GM21786 (cell line): ENCODE data around the gene PDE3A.
"Not testable (repeated sequence)": the region's sequence is repeated elsewhere in the genome, so short reads cannot be mapped to it uniquely, and the experiment has no call there.

Experiments
- ATAC-seq: cut with Tn5 transposase; IDR thresholded peaks from one replicate; pipeline ENCODE4 v1.9.1; 2021; ENCODE audit not compliant: unreplicated experiment

Gene PDE3A

DNA sequence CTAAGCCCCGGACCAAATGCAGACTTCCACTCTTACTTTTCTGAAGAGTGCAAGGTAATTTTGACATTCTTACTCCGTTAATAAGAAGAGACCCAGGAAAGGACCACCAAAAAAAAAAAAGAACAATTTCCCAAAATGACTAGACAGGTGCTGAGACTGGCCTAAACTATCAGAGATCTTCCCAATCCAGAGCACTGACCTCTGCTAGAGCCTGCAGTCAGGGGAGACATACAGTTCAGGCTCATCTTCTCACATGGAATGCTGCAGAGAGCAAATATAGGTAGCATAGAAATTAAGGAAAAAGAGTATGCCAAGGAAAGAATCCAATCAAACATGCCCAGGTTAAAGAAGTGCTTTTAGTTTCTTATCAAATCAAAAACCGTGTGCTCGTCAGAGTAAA, 177.9 kb downstream of the PDE3A start:
- ATAC-seq, result no peak

DNA sequence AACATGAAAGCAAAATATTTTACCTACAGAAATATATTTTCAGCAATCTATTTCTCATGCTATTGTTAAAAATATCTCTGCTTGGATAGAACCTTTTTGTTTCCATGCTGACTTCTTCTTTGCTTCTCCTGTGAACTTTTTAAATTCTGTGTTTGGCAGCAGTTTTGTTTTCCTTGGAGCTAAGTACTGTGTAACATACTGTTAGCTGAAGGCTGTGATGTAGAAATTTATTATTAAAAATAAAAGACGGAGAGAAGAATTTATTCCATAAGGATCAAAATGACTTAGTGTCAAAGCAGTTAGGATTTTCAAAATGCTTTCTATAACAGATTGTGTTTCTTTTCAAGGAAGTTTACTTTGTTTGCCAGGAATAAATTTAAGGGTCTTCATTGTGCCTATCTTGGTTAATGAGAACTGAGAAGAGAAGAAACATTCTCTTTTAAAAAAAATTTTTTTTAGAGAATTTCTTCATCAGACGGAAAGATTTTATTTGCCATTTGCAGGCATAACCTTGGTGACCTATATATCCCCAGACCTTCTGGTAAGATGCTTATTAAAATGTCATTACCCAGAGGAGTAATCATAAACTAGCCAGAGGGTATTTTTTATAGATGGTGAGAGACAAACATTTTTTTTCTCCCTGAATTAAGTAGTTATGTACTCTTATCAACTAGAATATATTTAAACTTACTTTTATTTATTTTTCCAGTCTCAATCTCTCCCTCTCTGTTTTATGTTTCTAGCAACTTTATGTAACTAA, 179.7 kb downstream of the PDE3A start:
- ATAC-seq, result no peak

DNA sequence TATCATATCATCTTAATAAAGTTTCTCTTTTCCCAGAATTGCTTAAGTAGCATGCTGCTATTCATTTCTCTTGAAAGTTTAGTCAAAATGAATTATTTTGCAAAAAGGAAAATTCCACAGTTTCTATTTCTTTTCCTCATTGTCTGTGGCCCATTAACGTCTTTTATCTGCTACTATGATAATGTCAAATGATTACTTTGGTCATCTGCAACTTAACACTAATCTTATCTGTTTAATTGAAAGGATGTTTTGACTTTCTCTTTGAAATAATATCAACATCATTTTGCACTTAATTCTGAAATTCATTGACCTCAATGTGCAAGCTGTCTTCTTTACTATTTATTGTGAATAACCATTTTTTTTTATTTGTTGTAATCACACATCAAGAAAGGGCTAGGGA, 180.3 kb downstream of the PDE3A start:
- no peak for ATAC-seq

DNA sequence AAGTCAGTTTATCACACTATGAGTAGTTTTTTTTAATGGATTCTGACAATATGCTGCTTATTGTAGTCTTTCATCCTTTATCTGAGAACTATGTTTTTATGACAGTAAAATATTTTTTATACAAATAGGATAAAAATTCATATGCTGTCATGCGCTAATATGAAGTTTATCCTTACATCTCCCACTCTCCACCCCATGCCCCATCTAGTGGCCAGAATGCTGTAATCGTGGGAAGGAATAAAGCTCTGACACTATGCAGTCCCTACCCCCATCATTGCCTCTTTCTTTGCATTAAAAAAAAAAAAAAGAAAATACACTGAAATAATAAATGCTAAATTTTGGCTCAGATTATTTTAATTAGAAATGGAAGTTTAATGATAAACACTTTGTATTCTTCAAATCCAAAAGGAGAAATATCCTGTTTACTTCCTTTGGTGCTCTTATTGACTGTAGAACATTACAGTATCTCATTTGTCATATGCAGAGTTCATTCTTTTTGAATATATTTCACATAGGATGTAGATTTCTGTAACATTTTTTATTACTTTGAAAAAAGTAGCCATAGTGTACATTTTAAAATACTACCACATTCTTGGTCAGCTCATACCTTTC, 180.9 kb downstream of the PDE3A start:
- ATAC-seq, result no peak

DNA sequence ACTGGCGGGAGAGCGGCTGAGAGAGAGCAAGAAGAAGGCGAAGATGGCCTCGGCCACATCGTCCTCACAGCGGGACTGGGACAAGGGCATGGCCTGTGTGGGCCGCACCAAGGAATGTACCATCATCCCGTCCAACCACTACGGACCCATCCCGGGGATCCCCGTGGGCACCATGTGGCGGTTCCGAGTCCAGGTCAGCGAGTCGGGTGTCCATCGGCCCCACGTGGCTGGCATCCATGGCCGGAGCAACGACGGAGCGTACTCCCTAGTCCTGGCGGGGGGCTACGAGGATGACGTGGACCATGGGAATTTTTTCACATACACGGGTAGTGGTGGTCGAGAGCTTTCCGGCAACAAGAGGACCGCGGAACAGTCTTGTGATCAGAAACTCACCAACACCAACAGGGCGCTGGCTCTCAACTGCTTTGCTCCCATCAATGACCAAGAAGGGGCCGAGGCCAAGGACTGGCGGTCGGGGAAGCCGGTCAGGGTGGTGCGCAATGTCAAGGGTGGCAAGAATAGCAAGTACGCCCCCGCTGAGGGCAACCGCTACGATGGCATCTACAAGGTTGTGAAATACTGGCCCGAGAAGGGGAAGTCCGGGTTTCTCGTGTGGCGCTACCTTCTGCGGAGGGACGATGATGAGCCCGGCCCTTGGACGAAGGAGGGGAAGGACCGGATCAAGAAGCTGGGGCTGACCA, 183.6 kb downstream of the PDE3A start:
- not testable (repeated sequence) for ATAC-seq

DNA sequence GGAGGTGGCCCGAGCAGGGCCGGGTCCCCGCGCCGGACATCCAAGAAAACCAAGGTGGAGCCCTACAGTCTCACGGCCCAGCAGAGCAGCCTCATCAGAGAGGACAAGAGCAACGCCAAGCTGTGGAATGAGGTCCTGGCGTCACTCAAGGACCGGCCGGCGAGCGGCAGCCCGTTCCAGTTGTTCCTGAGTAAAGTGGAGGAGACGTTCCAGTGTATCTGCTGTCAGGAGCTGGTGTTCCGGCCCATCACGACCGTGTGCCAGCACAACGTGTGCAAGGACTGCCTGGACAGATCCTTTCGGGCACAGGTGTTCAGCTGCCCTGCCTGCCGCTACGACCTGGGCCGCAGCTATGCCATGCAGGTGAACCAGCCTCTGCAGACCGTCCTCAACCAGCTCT, 184.2 kb downstream of the PDE3A start:
- not testable (repeated sequence) for ATAC-seq

DNA sequence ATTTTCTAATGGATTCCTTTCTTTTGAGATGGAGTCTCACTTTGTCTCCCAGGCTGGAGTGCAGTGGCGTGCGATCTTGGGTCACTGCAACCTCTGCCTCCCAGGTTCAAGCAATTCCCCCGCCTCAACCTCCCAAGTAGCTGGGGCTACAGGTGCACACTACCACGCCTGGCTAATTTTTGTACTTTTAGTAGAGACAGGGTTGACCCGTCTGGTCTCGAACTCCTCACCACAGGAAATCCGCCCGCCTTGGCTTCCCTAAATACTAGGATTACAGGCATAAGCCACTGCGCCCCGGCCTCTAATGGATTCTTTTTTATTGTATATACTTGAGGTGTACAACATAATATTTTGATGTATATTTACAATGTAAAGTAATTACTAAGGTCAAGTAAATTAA, 186.7 kb downstream of the PDE3A start:
- no peak for ATAC-seq

DNA sequence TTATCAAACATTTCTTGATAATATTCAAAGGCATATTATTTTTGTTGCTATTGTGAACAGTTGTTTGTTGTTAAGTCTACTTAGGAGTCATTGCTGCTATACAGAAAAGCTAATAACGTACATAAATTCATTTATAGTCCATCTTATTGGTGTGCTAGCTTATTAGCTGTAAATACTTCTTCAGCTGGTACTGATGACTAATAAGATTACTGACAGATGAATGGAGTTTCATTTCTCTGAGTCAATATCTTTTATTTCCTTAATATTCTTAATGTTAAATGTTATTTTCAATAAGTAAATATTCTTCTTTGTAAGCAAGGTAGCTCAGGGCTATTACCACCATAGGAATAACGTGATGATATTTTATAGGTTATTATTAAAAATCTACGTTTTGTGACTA, 187.4 kb downstream of the PDE3A start:
- no peak for ATAC-seq

DNA sequence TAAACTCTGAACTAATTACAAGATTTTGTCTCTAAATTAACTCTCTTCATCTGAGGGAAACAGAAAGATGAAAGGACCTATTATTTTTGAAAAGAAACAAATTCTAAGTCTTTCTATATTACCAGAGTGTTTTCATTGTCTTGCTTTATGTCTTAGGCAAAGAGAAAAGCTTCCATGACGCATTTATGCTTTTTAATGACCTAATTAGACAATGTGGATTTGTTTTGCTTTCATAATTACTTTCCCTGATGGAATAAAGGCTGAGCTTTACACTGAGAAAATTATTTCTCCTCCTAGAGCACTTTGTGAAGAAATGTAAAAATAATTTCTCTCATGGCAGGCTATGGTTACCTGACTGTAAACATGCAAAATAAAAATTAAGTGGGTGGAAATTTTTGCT, 188.8 kb downstream of the PDE3A start:
- ATAC-seq, result no peak

DNA sequence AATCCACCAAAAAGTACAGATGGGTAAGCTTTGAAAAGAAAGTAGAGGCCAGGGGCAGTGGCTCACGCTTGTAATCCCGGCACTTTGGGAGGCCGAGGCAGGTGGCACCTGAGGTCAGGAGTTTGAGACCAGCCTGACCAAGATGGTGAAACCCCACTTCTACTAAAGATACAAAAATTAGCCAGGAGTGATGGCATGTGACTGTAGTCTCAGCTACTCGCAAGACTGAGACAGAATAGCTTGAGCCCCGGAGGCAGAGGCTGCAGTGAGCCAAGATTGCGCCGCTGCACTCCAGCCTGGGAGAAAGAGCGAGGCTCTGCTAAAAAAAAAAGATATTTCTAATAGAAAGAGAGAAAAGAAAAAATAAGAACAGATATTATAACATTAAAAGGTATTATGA, 192.6 kb downstream of the PDE3A start:
- no peak for ATAC-seq

DNA sequence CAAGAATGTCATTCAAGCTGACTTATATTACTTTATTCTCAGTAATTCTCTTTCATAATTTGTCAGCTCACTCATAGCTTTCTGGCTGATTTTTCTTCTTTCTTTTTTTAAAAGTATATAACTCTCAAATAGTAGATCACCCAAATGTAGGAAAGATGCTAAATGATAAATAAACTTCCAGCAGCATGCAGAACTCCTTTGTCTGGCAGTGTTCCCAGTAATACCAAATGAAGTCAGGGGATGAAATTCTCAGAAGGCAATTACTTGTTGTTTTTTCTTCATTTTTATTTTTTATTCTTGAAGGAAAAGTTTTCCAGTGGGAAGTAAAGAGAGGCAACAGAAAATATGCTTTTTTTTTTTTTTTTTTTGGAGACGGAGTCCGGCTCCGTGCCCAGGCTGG, 193.5 kb downstream of the PDE3A start:
- ATAC-seq, result no peak

DNA sequence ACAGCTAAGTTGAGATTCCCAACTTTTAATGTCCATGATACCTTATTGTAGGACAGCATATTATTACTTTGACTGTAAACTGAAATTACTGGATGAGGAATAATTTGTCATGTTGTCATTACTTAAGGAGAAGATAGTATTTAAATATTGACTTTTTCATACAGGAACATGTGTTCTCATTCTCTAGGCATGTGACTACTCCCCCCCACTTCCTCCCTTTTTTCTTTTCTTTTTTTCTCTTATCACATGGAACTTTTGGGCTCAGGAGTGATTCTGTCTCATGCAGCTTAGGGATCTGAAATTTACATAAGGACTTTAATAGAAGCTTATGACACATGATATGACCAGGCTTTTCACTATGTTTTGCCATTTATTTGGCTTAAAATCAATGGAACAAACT, 199.1 kb downstream of the PDE3A start:
- no peak for ATAC-seq

DNA sequence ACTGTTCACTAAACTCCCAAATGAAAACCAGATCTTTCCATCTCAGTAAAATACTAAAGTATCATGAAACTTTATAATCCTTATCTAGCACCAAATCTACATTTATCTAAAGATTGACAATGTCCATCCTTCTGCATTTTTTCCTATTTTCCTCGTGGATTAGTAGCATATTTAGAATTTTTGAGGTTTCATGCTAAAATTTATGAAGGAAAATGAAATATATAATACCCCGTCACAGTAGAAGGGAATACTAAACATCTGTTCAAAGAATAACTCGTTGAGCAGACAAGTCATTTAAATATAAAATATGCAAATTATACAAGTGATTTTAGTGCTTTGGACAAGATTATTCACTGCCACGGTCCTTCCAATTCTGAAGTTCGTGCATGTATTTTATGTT, 204.1 kb downstream of the PDE3A start:
- no peak for ATAC-seq

DNA sequence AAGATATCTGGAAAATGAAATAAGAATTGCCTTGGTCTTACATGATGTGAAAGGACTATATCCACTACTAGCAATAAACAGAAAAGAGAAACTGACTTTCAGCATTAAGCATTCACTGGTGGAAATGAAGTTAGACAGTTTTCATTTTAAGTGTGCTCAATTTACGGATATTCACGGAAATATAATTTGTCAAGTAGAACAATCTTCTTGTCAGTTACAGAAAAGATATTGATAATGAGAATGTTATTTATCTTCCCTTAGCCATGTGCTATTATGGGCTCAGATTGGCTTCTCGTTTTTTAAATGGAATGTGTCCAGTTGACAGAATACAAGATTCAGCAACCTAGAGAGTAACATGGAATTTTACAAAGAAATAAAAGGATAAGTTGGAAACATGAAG, 208.2 kb downstream of the PDE3A start:
- ATAC-seq, result no peak

DNA sequence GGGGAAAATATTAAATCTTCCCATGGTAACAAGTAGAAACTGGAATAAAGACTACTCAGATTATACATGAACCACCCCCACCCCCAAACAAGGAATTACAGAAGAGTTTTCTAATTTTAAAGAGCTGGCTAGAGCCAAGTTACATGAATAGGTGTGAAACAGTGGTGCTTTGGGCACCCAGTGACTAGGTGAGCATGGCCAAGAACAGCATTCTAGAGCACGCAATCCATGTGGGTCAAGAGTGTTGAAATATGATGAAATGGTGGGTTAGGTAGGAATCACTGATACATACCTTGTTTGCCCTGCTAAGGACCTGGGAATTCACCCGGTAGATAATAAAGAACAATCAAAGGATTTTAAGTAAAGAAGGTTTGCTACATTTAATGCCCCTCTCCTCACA, 208.7 kb downstream of the PDE3A start:
- ATAC-seq, result no peak

DNA sequence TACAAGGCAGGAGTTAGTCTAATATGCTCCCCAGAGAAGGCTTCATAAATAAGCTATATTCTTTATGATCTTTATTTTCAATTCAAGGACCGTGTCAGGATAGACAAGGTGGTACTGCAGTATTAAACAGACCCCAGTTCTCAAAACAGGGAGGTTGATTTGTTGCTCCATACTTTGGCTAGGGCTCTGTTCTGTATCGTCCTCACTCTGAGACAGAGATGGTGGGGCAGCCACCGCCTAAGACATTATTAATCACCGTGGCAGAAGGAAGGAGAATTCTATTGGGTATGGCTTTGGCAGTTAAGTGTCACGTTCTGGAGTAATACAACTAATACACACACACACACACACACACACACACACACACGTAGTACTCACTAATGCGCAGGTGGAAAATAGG, 209.8 kb downstream of the PDE3A start:
- ATAC-seq, result no peak

DNA sequence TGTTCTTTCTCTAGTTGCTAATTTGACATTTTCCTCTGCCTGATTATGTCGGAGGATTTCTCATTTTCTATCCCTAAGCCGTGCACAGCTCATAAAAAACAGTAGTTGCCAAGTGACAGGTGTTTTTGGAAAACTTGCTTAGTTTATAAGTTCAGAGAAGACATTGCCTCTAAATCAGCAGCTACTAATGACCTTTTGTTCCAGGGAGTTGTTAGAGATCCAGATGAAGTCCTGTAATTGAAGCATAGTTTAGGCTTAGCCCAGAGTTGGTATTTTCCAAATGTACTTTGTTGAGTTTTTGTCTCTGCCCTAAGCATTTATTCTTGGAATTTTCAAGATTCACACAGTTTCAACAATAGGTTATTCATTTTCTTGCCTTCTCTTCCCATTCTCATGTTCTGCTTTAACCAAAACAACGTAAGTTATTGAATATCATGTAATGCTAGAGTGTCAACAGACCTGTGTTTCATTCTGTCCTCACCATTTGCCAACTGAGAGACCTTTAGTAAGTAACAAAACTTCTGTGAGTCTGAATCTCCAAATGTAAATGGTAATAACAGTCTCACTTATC, 216.8 kb downstream of the PDE3A start:
- no peak for ATAC-seq

DNA sequence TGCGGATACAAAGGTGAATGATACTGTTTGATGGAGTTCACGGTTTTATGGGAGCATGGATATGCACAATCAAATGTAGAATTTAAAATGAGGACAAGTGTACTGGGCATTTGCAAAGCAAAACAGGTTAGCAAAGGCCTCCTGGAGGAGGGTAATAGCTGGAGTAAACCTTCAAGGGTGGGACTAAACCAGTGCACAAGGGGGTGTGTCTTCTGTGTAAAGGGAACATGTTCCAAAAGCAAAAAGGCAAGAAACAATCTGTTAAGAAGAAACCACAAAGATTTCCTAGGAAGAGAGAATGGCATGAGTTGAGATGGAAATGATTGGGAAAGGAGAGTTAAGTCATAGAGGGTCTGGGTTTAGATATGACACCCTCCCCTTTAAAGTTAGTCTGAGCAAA, 217.6 kb downstream of the PDE3A start:
- ATAC-seq, result no peak

DNA sequence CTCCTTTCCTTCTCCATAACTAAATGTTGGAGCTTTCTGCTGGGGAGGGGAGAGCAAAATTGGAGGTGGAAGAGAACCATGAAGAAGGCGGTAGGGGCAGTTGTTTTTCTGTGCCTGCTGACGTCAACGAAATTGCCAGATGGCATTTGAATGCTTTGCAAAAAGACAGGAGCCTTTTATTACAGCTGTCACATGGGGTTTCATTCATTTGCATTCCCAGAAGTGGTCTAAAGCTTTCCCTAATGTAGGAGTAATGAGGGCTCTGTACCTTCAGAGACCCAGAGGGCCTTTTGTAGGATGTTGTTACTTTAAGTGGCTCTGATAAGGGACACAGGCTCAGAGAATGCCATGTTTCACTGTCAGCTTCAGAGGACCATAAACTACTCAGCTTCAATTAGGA, 219.7 kb downstream of the PDE3A start:
- ATAC-seq, result no peak

DNA sequence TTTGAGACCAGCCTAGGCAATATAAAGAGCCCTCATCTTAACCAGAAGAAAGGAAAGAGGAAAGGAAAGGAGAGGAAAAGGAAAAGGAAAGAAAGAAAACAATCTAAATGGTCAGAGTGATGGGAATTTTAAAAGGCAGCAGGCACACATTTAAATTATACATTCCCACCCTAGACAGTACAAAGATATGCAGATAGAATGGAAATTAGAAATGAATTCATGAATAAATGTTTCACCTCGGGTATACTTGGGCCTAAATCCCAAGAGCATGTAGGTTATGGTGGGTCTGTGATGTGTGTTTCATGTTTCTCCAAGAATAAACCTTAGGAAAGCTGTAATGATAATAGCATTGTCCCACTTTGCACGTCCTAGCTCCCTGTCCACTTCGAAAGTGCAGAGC, 222.2 kb downstream of the PDE3A start:
- ATAC-seq, result no peak

DNA sequence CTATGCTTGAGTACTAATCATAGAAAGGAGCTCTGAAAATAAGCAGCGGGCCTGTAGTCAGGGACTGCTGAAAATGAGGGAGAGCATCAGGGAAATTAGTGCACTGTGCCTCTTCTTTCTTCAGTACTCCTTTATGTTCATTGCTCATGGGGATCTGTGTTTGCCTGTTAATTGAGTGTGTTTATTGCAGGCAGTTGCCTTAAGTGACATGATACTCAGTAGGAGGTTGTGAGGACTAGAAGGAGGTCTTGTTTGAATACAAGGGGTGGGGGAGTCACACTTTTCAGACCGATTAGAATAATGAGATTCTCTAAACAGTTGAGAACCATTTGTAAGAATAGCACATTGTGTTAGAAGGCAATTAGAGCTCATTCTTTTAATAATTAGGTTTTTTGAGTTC, 224.2 kb downstream of the PDE3A start:
- no peak for ATAC-seq

DNA sequence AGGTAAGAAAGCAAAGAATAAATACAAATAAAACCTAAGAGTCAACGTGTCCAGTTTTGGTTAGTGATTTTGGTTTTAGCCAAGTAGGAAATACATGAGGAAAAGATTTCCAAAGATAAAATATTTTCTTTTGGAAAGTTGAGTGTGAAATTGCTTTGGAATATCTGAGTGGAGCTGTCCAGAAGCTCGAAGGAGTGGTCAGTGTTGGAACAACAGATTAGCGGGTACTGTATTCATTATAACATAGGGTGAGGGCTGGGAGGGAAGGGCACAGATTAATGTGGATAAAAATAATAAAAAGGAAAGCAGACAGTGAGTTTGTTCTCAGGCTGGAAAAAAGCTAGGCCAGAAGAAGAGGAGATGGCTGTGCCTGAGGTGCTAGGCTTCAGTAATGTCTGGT, 225.3 kb downstream of the PDE3A start:
- ATAC-seq, result no peak
